Measurements from ENCODE around the gene L3MBTL3. TPM values are rescaled to one million over a fixed set of nuclear protein-coding genes. Genes with fewer than 3 reads are reported as not detected.

L3MBTL3 gene
- total and polyA plus RNA-seq, 7 donors, result 2.1 to 10.4 (median 4.2) TPM

DNA sequence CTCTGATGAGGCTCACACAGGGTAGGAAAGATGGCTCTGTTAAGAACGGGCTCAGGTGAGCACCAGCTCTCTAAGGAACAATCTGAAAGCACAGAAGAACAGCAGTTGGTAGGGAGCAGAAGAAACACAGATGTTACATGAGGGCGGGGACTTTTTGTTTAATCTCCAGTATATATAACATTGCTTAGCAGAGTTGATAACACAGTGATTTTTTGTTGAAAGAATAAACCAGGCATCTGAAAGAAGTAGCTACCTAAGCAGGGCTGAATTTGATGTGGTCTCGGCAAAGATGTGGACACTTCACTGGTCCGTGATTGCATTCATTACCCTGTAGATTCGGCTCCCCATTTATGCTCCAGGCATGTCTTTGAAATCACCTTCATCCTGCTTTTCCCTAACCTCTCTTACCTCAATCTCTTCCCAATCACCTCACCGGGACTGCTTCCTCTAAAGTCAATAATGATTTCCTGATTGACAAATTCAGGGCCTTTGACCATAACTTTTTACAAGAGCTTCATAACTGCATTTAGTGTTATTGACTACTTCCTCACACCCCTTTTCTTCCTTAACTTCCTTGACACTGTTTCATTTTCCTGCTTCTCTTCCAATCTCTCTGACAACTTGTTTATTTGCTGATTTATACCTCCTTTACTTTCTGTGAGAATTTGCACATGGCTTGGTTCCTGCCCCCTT lies 170.0 kb downstream of the L3MBTL3 start:
- Histone ChIP-seq H3K36me3 (no peaks in the 10 kb centered on the region), H3K27ac (no peak overlapping the region), H3K27me3 (no peaks in the 10 kb centered on the region), H3K4me1 (no peaks in the 10 kb centered on the region), H3K4me3 (no peak overlapping the region), H3K9me3 (no peaks in the 10 kb centered on the region)
- no peak for TF ChIP-seq EP300 (IDR thresholded peaks at IDR 0.05)
- no peak for TF ChIP-seq POLR2A (IDR thresholded peaks at IDR 0.05)
- TF ChIP-seq, protein P1, sequence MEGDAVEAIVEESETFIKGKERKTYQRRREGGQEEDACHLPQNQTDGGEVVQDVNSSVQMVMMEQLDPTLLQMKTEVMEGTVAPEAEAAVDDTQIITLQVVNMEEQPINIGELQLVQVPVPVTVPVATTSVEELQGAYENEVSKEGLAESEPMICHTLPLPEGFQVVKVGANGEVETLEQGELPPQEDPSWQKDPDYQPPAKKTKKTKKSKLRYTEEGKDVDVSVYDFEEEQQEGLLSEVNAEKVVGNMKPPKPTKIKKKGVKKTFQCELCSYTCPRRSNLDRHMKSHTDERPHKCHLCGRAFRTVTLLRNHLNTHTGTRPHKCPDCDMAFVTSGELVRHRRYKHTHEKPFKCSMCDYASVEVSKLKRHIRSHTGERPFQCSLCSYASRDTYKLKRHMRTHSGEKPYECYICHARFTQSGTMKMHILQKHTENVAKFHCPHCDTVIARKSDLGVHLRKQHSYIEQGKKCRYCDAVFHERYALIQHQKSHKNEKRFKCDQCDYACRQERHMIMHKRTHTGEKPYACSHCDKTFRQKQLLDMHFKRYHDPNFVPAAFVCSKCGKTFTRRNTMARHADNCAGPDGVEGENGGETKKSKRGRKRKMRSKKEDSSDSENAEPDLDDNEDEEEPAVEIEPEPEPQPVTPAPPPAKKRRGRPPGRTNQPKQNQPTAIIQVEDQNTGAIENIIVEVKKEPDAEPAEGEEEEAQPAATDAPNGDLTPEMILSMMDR (IDR thresholded peaks at IDR 0.05), result no peak
- TF ChIP-seq POLR2AphosphoS5 (IDR thresholded peaks at IDR 0.05), result no peak
- 28 to 76% methylated on average over 6 of the region's 6 CpGs for WGBS, 2 donors
- no peak for DNase-seq
- intact Hi-C loops (cut with DNase I), result no loop called here

DNA sequence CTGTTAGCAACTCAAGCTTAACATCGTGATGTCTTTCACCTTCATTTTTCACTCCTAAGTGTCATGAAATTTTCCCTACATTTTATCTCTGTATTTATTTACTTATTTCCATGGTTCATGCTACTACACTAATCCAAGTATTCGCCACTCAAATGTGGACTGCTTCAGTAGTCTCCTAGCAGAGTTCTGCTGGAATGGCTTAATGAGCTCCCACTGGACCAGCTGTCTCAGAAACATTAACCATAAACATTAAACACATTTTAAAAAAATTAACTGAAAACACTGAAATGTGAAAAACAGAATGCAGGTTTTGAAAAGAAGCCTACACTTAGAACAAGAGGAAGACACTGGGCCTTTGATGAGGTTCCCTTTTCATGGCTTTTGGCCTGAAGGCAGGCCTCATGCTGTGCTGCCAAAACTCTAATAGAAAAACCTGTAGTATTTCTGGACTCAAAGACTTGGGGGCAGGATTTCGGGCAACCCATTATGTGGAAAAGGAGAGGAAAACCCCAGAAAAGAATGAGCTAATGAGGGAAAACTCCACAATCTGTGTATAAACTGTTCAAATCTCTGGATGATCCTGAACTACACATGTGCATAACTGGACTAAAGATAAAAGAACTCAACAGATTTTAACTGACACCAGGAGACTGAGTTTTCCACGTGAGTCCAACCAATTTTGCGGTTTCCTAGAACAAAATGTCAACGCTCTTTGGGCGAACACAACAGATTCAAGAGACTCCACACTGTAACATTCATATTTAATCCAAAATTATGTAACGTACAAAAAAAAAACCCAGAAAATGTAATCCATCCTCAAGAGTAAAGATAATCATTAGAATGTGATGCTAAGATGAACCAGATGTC lies 171.4 kb downstream of the L3MBTL3 start:
- WGBS, 2 donors, result 85 to 92% methylated on average over 8 of the region's 8 CpGs
- no peak for TF ChIP-seq POLR2AphosphoS5 (IDR thresholded peaks at IDR 0.05)
- TF ChIP-seq EP300 (IDR thresholded peaks at IDR 0.05), result no peak
- TF ChIP-seq, protein P1 (IDR thresholded peaks at IDR 0.05), result no peak
- no peak for TF ChIP-seq POLR2A (IDR thresholded peaks at IDR 0.05)
- no peak overlapping the region for H3K27ac ChIP-seq
- no peaks in the 10 kb centered on the region for H3K36me3 ChIP-seq
- H3K27me3 ChIP-seq, result no peaks in the 10 kb centered on the region
- DNase-seq, result no peak
- H3K9me3 ChIP-seq, result no peaks in the 10 kb centered on the region
- H3K4me3 ChIP-seq, result no peak overlapping the region
- intact Hi-C loops (cut with DNase I), result no loop called here
- no peaks in the 10 kb centered on the region for H3K4me1 ChIP-seq

Other genes starting within 250 kb of the L3MBTL3 start
- not detected for gene TMEM244, start 157.3 kb upstream of the L3MBTL3 start, total RNA-seq
- gene TMEM244, start 157.3 kb upstream of the L3MBTL3 start, polyA plus RNA-seq, result not detected
- gene SAMD3, start 204.4 kb downstream of the L3MBTL3 start, total RNA-seq, result under 1 TPM in 1 of 4 donors, not detected in 3; 0.81 TPM
- 1 to 10 TPM; 1.2 to 3.7 (median 3.5) TPM for gene SAMD3, start 204.4 kb downstream of the L3MBTL3 start, polyA plus RNA-seq